Body of pancreas (tissue), 4 donors: Measurements from ENCODE around the gene TMUB1.

ENCODE experiments used
- CTCF ChIP-seq, 7 experiments: fragments of 450-650 bp in 4 of 7; fragments of 200-600 bp in 3 of 7; sonication (generic) in 3 of 7; IDR thresholded peaks; one replicate each; pipeline ENCODE4 v1.5.1; 2016 to 2019; ENCODE audit warnings: antibody characterized with exemption in 7 of 7
- POLR2A ChIP-seq, 3 donors: fragments of 450-650 bp; IDR thresholded peaks; one replicate each; pipeline ENCODE4 v1.6.1; 2016; ENCODE audit warnings: antibody characterized with exemption in 3 of 3, mild to moderate bottlenecking in 2 of 3

GRCh38 chr7:151101621-151102396 lies 18.5 kb upstream of the TMUB1 start:
- TF ChIP-seq CTCF (IDR thresholded peaks at IDR 0.05) (no peak), POLR2A (IDR thresholded peaks at IDR 0.05) (no peak)
